IPS-15b (cell line): ENCODE data around the gene SIPA1.

Experiments used
- H3K27me3 ChIP-seq: one replicate; pipeline ENCODE4 v1.6.1; 2013; ENCODE audit warnings: low read length; ENCODE audit not compliant: control insufficient read depth, insufficient read depth
- H3K36me3 ChIP-seq: one replicate; pipeline ENCODE4 v1.6.1; 2013; ENCODE audit warnings: low read length; ENCODE audit not compliant: control insufficient read depth, insufficient read depth
- H3K4me1 ChIP-seq: one replicate; pipeline ENCODE4 v1.6.1; 2013; ENCODE audit warnings: mild to moderate bottlenecking, low read length; ENCODE audit not compliant: control insufficient read depth, insufficient read depth
- H3K4me3 ChIP-seq: one replicate; pipeline ENCODE4 v1.5.1; 2013; ENCODE audit warnings: low read depth, low read length
- H3K9ac ChIP-seq: one replicate; pipeline ENCODE4 v1.6.1; 2013; ENCODE audit warnings: low read depth, mild to moderate bottlenecking, low read length
- H3K9me3 ChIP-seq: one replicate; pipeline ENCODE4 v1.6.1; 2013; ENCODE audit warnings: mild to moderate bottlenecking, low read length; ENCODE audit not compliant: control insufficient read depth, insufficient read depth

SIPA1 gene

GRCh38 chr11:65637794-65638419 lies at the start of gene SIPA1:
Gene SIPA1 (plus strand): TSS chr11:65638101. CDS start chr11:65640922, 2,821 bp downstream.
- Histone ChIP-seq H3K9ac (peak within 1 kb of the TSS; percentile 47), H3K4me3 (peak within 1 kb of the TSS; percentile 70), H3K9me3 (no peaks in the 10 kb centered on the region), H3K36me3 (peaks cover 37% of the 10 kb centered on the region), H3K27me3 (no peaks in the 10 kb centered on the region), H3K4me1 (peaks cover 10% of the 10 kb centered on the region)

- no peak overlapping the region for H3K4me3 ChIP-seq
- no peaks in the 10 kb centered on the region for H3K36me3 ChIP-seq
- no peaks in the 10 kb centered on the region for H3K9me3 ChIP-seq
- H3K9ac ChIP-seq = no peak overlapping the region
- H3K4me1 ChIP-seq = peaks cover 7% of the 10 kb centered on the region
- H3K27me3 ChIP-seq = peaks cover 57% of the 10 kb centered on the region
Measured at GRCh38 chr11:65588199-65589054, 49.5 kb upstream of the SIPA1 start.

GRCh38 chr11:65589444-65590239 lies 48.3 kb upstream of the SIPA1 start:
- Histone ChIP-seq H3K36me3 (no peaks in the 10 kb centered on the region), H3K4me3 (no peak overlapping the region), H3K9me3 (no peaks in the 10 kb centered on the region), H3K9ac (no peak overlapping the region), H3K27me3 (peaks cover 50% of the 10 kb centered on the region), H3K4me1 (peaks cover 7% of the 10 kb centered on the region)

- no peak overlapping the region for H3K9ac ChIP-seq
- peaks cover 46% of the 10 kb centered on the region for H3K27me3 ChIP-seq
- H3K9me3 ChIP-seq = no peaks in the 10 kb centered on the region
- no peaks in the 10 kb centered on the region for H3K36me3 ChIP-seq
- H3K4me3 ChIP-seq = no peak overlapping the region
- H3K4me1 ChIP-seq = peaks cover 7% of the 10 kb centered on the region
Measured at GRCh38 chr11:65590240-65590738, 47.6 kb upstream of the SIPA1 start.

GRCh38 chr11:65591939-65592857 lies 45.7 kb upstream of the SIPA1 start:
- no peaks in the 10 kb centered on the region for H3K36me3 ChIP-seq
- H3K9ac ChIP-seq = no peak overlapping the region
- no peaks in the 10 kb centered on the region for H3K9me3 ChIP-seq
- peaks cover 5% of the 10 kb centered on the region for H3K4me1 ChIP-seq
- H3K27me3 ChIP-seq = peaks cover 31% of the 10 kb centered on the region
- H3K4me3 ChIP-seq = peak overlapping the region; percentile 63

GRCh38 chr11:65592858-65593517 lies 44.9 kb upstream of the SIPA1 start:
- H3K27me3 ChIP-seq = peaks cover 31% of the 10 kb centered on the region
- H3K4me3 ChIP-seq = peak overlapping the region; percentile 63
- no peaks in the 10 kb centered on the region for H3K9me3 ChIP-seq
- H3K36me3 ChIP-seq = no peaks in the 10 kb centered on the region
- peaks cover 3% of the 10 kb centered on the region for H3K4me1 ChIP-seq
- H3K9ac ChIP-seq = no peak overlapping the region

- Histone ChIP-seq H3K4me1 (no peaks in the 10 kb centered on the region), H3K4me3 (no peak overlapping the region), H3K9ac (no peak overlapping the region), H3K9me3 (no peaks in the 10 kb centered on the region), H3K36me3 (no peaks in the 10 kb centered on the region), H3K27me3 (peaks cover 31% of the 10 kb centered on the region)
Measured at GRCh38 chr11:65593518-65594414, 44.1 kb upstream of the SIPA1 start.

- H3K4me3 ChIP-seq = no peak overlapping the region
Measured at GRCh38 chr11:65595131-65595530, 42.8 kb upstream of the SIPA1 start.

GRCh38 chr11:65595543-65596281 lies 42.2 kb upstream of the SIPA1 start, which contains the start of gene KCNK7:
Gene KCNK7 (minus strand): TSS chr11:65595800. CDS start chr11:65595772, 28 bp downstream.
- peaks cover 24% of the 10 kb centered on the region for H3K27me3 ChIP-seq
- H3K9ac ChIP-seq = no peak within 1 kb of the TSS
- no peak within 1 kb of the TSS for H3K4me3 ChIP-seq
- H3K4me1 ChIP-seq = no peaks in the 10 kb centered on the region
- no peaks in the 10 kb centered on the region for H3K36me3 ChIP-seq
- no peaks in the 10 kb centered on the region for H3K9me3 ChIP-seq

More at GRCh38 chr11:65595131-65595530, 42.8 kb upstream of the SIPA1 start:
- H3K36me3 ChIP-seq = no peaks in the 10 kb centered on the region
- peaks cover 29% of the 10 kb centered on the region for H3K27me3 ChIP-seq
- no peaks in the 10 kb centered on the region for H3K4me1 ChIP-seq
- no peaks in the 10 kb centered on the region for H3K9me3 ChIP-seq
- no peak overlapping the region for H3K9ac ChIP-seq
